ENCODE results near the gene PLD1.

Gene PLD1

GRCh38 chr3:171799501-171799900 is 10.8 kb downstream of the PLD1 start:
- FAIRE-seq (no peak), DNase-seq (ENCODE audit: insufficient read length, low spot score) (no peak)

GRCh38 chr3:171797873-171798272 is 12.4 kb downstream of the PLD1 start:
- DNase-seq (ENCODE audit: insufficient read length, low spot score) (no peak), FAIRE-seq (no peak)

- FAIRE-seq (no peak), DNase-seq (ENCODE audit: insufficient read length, low spot score) (no peak)
Observed at GRCh38 chr3:171797265-171797679, 13.0 kb downstream of the PLD1 start.

- FAIRE-seq = no peak
- DNase-seq (ENCODE audit: insufficient read length, low spot score) = no peak
Observed at GRCh38 chr3:171796625-171797264, 13.5 kb downstream of the PLD1 start.

- FAIRE-seq = no peak
Observed at GRCh38 chr3:171792531-171792930, 17.8 kb downstream of the PLD1 start.

GRCh38 chr3:171791692-171792076 is 18.6 kb downstream of the PLD1 start:
- no peak for FAIRE-seq
- DNase-seq (ENCODE audit: insufficient read length, low spot score) = no peak

More at GRCh38 chr3:171792531-171792930, 17.8 kb downstream of the PLD1 start:
- DNase-seq (ENCODE audit: insufficient read length, low spot score) = no peak

GRCh38 chr3:171790898-171791691 is 19.2 kb downstream of the PLD1 start:
- FAIRE-seq (no peak), DNase-seq (ENCODE audit: insufficient read length, low spot score) (no peak)

- FAIRE-seq (no peak), DNase-seq (ENCODE audit: insufficient read length, low spot score) (no peak)
Observed at GRCh38 chr3:171790574-171790897, 19.7 kb downstream of the PLD1 start.

- DNase-seq (ENCODE audit: insufficient read length, low spot score) = no peak
- no peak for FAIRE-seq
Observed at GRCh38 chr3:171789759-171790505, 20.4 kb downstream of the PLD1 start.

GRCh38 chr3:171788546-171789351 is 21.5 kb downstream of the PLD1 start:
- peak; percentile 62 for DNase-seq (ENCODE audit: insufficient read length, low spot score)
- no peak for FAIRE-seq

GRCh38 chr3:171786997-171787396 is 23.3 kb downstream of the PLD1 start:
- no peak for DNase-seq (ENCODE audit: insufficient read length, low spot score)
- no peak for FAIRE-seq

GRCh38 chr3:171784937-171785336 is 25.3 kb downstream of the PLD1 start:
- FAIRE-seq = no peak
- no peak for DNase-seq (ENCODE audit: insufficient read length, low spot score)

- FAIRE-seq (no peak), DNase-seq (ENCODE audit: insufficient read length, low spot score) (no peak)
Observed at GRCh38 chr3:171784387-171784786, 25.9 kb downstream of the PLD1 start.

GRCh38 chr3:171783626-171784025 is 26.7 kb downstream of the PLD1 start:
- DNase-seq (ENCODE audit: insufficient read length, low spot score) (no peak), FAIRE-seq (no peak)

GRCh38 chr3:171783086-171783485 is 27.2 kb downstream of the PLD1 start:
- FAIRE-seq (no peak), DNase-seq (ENCODE audit: insufficient read length, low spot score) (no peak)

- FAIRE-seq (no peak), DNase-seq (ENCODE audit: insufficient read length, low spot score) (no peak)
Observed at GRCh38 chr3:171782617-171783016, 27.7 kb downstream of the PLD1 start.

- no peak for DNase-seq (ENCODE audit: insufficient read length, low spot score)
- FAIRE-seq = no peak
Observed at GRCh38 chr3:171781711-171782127, 28.6 kb downstream of the PLD1 start.

- DNase-seq (ENCODE audit: insufficient read length, low spot score) (no peak), FAIRE-seq (no peak)
Observed at GRCh38 chr3:171778493-171778892, 31.8 kb downstream of the PLD1 start.

GRCh38 chr3:171777596-171777995 is 32.7 kb downstream of the PLD1 start:
- no peak for DNase-seq (ENCODE audit: insufficient read length, low spot score)
- FAIRE-seq = no peak

GRCh38 chr3:171776839-171777583 is 33.3 kb downstream of the PLD1 start:
- FAIRE-seq = no peak
- no peak for DNase-seq (ENCODE audit: insufficient read length, low spot score)
